CD1c-positive myeloid dendritic cell (primary cell): ENCODE data around the gene SOCS3.

Experiments
- DNase-seq: peaks from one replicate; pipeline ENCODE4 v3.0.0-alpha.2; 2016; ENCODE audit errors: extremely low spot score

SOCS3 gene, protein sequence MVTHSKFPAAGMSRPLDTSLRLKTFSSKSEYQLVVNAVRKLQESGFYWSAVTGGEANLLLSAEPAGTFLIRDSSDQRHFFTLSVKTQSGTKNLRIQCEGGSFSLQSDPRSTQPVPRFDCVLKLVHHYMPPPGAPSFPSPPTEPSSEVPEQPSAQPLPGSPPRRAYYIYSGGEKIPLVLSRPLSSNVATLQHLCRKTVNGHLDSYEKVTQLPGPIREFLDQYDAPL

DNA sequence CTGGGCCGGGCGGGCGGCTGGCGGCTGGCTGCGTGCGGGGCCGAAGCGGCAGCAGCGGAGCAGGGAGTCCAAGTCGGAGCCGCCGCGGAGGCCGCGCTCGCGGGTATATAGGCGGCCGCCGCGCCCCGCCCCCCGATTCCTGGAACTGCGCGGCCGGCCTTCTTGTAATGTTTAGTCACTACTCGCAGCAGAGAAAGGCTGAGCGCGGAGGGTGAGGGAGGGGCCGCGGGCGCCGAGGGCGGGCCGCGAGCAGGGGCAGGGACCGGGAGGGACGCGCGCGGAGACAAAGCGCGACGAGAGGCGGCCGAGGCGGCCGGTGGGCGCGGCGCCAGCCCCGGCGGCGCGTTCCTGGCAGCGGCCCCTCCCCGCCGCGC lies at the start of gene SOCS3:
TSS of gene SOCS3 (minus strand) at position 81 of the 374 bp plus-strand sequence. CDS start 982 bp downstream, outside the sequence.
- DNase-seq: peak; percentile 98

DNA sequence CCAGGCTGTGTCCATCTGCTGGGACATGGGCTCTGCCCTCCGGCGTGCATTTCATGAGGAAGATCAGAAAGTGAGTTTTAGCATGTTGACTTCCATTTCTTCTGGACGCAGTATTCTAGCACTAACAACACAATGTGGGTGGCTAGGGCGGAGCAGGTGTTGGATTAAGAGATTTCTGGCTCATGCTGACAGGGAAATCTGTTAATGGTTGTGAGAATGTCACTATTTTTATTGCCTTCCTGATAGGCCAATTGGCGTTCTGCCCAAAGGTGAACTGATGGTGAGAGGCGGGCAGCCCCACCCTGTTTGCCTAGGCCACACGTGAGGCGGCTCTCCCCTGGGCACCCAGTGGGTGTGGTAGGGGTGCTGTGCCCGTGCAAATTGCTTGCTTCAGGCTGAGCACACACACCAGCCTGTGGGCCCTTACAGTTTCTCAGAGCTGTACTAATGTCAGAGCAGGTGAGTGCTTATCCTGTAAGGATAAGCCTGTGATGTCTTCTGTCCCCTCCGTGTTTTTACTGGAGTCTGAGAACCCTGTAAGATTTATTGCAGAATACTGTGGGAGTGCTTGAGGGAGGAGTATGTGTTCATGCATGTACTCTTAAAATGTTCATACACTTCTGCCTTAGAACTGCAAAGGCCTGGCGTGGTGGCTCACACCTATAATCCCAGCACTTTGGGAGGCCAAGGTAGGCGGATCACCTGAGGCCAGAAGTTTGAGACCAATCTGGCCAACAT lies 49.5 kb upstream of the SOCS3 start:
- no peak for DNase-seq

DNA sequence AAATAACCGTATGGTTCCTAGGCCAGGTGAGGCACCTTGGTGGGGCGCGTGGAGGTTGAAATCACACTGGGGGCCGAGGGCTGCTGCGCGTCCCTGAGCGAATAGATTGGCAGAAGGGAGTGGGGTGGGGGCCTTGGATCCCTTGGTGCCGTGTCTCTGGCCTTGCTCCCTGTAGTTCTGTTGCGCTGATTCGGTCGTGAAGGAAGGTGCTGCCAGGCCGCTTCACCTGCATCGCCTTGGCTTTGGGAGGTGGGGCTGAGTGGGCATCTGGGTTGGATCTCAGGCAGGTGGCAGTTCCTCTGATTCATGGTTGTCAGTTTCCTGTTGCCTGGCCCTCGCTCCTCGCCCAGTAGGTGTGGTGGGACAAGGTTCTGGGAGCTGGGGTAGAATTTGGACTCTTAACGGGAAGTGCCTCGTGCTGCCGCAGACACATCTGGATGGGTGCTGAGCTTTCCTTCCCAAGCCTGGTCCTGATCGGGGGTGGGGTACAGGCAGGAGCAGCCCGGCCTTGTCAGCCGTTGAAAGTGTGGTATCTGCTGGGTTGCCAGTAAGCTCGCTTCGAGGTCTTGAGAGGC lies 48.7 kb upstream of the SOCS3 start:
- DNase-seq: no peak

DNA sequence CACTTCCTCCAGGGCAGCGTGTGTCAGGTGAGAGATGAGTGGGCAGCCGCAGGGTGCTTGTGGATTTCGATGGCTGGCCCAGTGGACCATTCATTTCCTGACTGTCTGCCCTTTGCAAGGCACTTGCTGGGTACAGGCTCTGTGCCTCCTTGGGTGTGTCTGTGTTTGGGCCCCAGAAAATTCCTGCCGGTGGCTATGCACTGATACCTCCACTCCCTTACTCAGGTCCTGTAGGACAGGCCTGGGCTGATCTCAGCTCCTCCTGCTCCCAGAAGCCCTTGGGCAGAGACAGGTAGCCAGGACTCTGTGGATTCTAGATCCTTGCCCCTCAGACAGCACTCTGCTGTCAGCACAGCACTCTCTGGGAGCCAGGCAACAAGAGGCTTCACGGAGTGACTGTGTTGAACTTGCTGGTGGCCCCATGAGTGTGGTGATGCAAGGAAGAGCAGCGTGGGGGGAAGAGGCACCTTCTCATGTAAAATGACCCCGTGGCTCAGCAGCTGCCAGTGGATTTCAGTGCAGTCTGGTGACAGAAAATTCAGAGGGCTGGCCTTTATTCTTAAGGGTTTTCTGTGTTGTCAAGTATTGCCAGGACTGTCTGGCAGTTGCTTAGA lies 47.6 kb upstream of the SOCS3 start:
- DNase-seq: no peak

DNA sequence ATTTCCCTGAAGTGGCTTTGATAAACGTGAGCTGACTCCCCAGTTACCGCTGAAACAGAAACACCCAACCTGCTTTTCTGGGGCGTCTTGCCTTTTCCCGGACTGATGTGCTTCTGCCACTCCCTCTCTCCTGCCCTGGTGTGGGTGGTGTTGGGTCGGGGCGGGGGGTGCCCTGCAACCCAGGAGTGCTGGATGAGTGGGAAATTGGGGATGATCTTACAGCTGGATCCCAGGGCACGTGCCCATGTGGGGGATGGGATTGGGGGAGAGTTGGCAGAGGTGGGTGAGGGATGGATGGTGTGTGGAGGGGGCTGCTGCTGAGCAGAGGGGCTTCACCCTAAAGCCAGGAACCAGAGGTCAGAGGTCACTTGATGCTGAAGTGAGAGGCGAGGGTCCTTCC lies 47.0 kb upstream of the SOCS3 start:
- DNase-seq: no peak

DNA sequence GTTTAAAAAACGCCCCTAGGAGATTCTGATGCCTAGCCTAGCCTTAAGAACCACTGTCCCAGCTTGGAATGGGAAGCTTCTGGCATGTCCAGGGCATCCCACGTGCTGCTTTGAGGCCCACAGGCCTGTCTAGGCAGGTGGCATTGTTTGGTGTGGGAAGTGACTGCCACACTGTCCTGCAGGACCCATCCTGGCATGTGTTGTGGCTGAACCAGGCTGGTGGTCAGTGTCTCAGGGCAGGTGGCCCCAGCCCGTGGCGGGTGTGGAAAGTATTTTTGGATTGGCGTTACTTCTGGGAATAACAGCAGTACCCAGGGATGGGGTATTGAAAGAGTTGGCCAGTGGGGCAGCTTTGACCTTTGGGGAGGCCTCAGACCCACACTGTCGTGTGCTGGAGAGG lies 46.5 kb upstream of the SOCS3 start:
- no peak for DNase-seq

DNA sequence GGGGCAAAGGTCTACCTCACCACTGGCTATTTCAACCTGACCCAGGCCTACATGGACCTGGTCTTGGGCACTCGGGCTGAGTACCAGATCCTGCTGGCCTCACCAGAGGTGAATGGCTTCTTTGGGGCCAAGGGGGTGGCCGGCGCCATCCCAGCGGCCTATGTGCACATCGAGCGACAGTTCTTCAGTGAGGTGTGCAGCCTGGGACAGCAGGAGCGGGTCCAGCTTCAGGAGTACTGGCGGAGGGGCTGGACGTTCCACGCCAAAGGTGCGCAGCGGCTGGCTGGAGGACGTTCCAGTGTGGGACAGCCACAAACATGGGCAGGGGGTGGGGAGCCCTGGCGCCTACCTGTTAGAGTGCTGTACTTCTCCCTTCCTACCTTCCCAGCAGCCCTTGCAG lies 43.9 kb upstream of the SOCS3 start:
- no peak for DNase-seq

DNA sequence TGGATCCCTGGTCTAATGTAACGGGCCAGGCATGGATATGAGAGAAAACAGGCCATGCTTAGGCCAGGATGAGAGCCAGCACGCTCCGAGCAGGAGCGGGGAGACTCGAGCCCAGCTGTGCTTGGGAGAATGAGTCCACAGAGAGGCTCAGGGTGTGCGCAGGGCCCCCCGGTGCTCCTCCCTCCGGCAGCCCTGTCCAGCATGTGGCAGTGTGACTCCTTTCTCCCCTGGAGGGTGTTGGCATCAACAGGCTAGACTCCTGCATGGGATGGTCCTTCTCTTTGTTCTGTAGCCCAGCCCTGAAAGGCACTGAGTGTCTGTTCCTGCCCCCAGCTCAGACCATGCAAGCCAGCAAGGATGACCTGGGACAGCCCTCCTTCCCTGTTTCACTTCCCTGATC lies 42.0 kb upstream of the SOCS3 start:
- DNase-seq: peak; percentile 43

DNA sequence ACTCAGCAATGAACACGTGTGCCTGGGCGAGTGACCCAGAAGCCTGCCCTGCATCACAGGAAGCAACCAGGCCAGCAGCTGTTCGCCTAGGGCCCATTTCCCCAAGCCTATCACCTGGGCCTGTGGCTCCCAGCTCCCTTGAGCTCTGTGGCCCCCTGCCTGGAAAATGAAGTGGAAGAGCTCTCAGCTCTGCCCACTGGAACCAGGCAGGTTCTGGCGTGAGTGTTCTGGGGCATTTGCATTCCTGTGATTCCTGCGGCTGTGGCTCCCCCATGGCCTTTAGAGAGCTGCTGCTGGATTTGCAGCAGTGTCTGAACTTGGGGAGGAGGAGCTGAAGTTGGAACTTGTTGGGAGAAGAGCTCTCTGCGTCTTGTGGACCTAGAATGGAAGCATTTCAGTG lies 41.4 kb upstream of the SOCS3 start:
- no peak for DNase-seq

DNA sequence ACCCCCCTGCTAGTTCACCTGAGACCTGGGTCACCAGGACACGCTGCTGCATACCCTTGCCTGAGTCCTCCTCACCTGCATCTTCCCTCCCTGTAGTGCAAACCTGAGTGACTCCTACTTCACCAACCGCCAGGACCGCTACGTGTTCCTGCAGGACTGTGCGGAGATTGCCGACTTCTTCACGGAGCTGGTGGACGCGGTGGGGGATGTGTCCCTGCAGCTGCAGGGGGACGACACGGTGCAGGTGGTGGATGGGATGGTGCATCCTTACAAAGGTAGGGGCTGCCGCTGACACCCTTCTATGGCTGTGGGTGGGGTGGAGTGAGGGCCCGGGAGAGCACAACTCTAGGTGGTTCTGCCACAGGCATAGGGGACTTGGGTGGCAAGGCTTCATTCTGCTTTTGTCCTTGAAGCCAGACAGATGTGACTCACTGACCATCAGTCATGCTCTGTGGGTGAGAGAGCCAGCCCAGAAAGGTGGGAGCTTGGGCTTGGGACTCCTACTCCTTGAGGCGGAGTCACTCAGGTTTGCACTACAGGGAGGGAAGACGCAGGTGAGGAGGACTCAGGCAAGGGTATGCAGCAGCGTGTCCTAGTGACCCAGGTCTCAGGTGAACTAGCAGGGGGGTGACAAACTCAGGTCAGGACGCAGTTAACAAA lies 40.8 kb upstream of the SOCS3 start:
- DNase-seq: no peak

DNA sequence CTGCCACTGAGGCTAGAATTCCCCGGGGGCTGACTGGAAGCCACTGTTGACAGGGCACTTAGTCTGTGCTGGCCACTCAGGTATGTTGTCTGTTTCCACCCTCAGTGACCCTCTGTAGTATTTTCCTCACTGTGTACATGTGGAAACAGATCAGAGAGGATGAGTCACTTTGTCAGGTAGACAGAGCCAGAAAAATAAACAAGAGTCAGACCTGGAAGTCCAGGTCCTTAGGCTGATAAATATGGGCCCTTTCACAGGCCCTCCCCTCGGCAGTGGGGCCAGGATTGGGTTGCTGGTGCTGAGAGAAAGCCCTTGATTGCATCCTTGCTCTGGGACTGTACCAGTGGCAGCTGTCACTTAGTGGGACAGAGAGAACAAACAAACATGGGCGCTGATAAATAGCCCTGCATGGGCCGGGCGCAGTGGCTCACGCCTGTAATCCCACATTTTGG lies 39.8 kb upstream of the SOCS3 start:
- no peak for DNase-seq

DNA sequence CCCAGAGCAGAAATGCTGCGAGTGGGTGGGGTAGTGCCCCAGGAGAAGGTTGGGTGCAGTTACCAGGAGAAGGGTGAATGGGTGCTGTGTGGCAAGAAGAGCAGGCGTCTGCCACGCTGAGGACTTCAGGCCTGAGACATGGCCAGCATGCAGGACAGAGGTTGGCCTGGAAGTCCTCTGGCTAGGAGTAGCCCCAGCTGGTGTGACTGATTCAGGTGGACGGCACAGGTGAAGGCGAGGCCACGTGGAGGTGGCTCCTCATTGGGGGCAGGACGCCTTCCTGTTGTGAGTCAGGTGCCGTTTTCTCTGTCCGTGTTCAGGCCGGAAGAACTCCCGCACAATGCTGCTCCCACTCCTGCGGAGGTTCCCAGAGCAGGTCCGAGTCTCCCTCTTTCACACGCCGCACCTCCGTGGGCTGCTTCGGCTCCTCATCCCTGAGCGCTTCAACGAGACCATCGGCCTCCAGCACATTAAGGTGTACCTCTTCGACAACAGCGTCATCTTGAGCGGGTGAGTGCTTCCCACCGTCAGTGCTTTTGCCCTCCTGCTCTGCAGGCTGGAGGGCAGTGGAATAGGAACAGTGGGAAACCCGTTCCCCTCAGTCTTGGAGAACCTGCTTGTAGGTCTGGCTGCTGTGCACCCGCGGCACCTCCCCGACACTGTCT lies 39.3 kb upstream of the SOCS3 start:
- no peak for DNase-seq

DNA sequence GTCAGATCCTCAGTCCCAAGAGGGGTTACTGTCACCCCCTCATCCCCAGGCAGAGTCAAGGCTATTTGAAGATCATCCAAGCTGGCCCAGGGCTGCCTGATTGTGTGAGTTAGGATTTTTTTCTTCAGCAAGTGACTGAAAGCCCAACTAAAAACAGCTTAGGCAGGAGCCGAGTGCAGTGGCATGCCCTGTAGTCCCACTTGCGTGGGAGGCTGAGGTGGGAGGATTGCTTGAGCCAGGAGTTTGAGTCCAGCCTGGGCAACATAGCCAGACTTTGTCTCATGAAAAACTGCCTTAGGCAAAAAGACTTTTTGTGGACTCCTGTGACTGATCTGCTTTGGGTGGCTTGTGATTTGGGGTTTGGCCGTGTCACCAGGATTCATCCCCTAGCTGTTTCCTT lies 38.5 kb upstream of the SOCS3 start:
- DNase-seq: no peak

DNA sequence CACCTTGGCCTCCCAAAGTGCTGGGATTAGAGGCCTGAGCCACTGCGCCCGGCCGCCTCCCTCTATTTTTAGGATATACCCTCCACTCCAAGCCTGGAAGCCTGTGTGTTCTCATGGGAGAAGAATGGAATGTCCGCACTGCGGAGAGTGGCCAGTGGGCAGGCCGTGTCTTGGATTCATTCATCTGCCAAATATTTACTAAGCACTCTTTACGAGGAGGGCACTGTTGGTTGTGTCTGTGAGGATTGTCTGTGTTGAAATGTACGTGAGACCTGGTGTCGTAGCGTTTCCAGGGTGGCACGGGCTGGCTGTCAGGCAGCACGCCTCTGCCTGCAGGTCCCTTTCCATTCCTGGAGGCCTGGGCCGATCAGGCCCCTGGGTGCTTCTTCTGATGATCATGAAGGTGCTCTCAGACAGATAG lies 37.8 kb upstream of the SOCS3 start:
- no peak for DNase-seq

DNA sequence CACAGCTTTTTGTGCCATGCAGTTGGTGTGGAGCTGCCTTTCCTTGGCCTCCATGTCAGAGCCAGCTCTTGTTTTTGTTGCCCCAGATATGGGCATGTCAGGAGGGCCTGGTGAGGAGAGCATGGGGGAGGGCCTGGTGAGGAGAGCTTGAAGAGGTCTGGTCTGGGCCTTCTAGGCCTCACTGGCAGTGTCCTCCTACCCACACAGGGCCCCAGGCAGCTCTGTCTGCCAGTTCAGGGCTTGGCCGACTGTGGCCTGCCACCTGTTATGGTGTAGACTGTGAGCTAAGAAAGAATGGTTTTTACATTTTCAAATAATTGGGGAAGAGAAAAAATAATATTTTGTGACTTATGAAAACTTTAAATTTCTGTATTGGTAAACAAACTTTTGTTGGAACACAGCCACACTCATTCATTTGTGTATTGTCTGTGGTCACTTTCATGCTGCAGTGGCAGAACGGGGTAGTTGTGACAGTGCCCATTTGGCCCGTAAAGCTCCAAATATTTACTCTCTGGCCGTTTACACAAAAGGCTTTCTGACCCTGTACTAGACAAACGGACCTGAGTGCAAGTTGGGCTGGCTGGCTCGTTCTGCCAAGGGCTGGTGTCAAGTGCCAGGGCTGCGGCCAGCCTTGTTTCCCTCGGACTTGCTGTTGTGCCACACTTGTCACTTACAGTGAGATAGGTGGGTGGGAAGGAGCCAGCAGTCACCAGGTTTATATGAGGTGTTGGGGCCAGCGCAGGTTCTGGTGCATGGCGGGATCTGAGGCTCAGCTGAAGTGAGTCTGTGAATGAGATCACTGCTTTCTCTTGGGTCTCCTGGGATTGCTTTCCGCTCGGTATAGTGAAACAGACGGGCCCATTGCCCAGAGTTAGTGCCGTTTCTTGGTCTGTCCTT lies 36.8 kb upstream of the SOCS3 start:
- DNase-seq: no peak

DNA sequence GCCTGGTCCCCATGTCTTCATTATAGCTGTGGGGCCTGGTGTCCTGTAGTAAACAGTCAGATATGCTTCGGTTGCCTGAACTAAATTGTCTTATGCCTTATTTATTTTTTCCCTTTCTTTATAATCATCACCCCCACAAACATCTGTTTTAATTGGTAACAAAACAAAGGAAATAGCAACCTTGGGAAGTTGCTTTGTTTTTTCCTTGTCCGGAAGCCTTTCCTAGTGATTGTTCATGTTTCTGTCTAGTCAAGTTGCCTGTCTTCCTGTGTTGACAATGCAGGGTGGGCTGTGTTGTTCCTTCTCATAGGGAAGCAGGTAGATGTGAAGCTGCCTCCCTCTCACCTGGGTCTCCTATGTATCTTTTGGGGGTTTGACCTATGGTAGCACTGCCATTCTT lies 35.3 kb upstream of the SOCS3 start:
- no peak for DNase-seq

DNA sequence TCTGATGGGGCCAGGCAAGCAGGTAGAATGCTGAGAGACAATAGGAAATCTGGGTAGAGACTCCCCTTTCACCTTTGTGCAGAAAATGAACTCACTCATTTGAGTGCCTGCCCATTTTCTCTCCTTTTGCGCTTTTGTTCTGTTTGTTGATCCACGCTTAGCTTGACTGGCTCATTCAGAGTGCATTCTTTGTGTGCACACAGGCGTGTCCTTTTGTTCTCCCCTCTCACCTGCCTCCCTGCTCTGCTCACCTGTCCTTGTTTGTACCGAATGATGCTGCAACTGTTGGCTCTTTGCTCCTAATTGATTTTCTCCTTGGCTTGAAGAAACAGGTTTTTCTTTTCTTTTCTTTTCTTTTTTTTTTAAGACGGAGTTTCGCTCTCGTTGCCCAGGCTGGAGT lies 34.3 kb upstream of the SOCS3 start:
- no peak for DNase-seq

DNA sequence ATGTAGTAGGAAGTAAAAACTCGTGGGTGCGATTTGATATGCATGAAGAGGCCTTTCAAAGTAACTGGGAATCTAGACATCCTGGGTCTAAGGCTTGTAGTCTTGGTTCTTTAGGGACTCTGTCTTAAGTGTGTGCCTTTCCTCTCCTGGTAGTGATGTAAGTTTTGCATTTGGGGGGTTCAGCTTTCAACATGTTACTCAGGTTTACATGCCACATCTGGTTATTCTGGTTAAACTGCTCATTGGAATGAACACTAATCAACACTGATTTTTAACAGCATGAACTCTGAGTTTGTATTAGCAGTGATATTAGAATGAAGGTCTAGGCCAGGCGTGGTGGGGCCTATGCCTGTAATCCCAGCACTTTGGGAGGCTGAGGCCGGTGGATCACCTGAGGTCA lies 33.7 kb upstream of the SOCS3 start:
- no peak for DNase-seq

DNA sequence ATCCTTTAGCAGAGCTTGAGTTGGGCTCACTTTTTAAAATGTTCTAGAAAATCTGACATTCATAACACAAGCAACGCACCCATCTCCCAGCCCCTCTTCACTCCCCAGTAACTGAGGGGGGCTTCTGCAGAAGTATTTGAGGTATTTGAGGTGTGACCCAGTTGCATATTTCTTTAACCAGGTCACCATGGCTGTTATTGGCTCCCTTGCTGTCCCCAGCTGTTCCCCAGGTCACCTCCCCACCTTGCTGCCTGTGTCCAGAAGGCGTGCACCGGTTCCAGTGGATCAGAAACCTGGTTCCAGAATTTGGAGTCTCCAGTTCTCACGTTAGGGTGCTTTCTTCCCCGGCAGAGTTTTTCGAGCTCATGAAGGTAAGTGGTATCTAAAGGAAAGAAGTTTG lies 32.4 kb upstream of the SOCS3 start:
- no peak for DNase-seq

DNA sequence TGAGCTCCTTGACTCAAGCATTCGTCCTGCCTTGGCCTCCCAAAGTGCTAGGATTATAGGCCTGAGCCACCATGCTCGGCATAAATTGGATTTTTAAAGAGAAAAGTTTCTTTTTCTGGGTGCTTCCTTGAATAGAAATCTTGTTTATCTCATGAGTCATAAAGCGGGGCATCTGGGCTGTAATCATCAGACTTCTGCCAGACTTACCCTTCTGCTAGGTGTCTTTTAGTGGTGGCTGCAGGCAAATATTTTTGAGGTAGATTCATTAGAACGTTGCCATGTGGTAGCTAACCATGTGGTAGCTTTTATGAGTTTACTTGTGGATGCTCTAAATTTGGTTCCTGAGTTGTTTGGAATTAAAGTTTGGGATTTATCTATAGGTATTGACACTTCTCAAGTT lies 32.0 kb upstream of the SOCS3 start:
- no peak for DNase-seq

DNA sequence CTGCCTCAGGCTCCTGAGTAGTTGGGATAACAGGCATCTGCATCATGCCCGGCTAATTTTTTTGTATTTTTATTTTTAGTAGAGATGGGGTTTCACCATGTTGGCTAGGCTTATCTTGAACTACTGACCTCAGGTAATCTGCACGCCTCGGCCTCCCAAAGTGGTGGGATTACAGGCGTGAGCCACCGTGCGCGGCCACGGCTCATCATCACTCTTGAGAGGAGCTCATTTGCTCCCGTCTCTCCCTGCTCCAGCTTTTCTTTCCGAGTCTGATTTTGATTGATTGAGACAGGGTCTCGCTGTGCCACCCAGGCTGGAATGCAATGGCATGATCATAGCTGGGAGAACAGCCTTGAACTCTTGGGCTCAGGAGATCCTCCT lies 31.2 kb upstream of the SOCS3 start:
- DNase-seq: no peak
